ENCODE results near the gene COL25A1.

The COL25A1 gene

GRCh38 chr4:109160494-109160893 is 142.0 kb downstream of the COL25A1 start:
- no peak overlapping the region for H3K9ac ChIP-seq (ENCODE audit: insufficient read length, low read depth)
- no peak for DNase-seq (ENCODE audit: low read depth, low spot score)
- H3K9me3 ChIP-seq (ENCODE audit: insufficient read depth, low read length) = no peaks in the 10 kb centered on the region
- H3K4me3 ChIP-seq (ENCODE audit: insufficient read length, low read depth) = no peak overlapping the region
- H3K4me1 ChIP-seq (ENCODE audit: insufficient read depth, insufficient read length) = no peaks in the 10 kb centered on the region
- no peaks in the 10 kb centered on the region for H3K27me3 ChIP-seq (ENCODE audit: insufficient read depth, insufficient read length)
- no peaks in the 10 kb centered on the region for H3K36me3 ChIP-seq (ENCODE audit: insufficient read depth, insufficient read length, low read length)
- TF ChIP-seq ZNF274 (IDR thresholded peaks at IDR 0.05; ENCODE audit: low read depth, low read length) (no peak), SUZ12 (IDR thresholded peaks at IDR 0.05; ENCODE audit: extremely low read depth, insufficient read depth, insufficient read length) (no peak), YY1 (IDR thresholded peaks at IDR 0.05; ENCODE audit: insufficient read depth, insufficient read length) (no peak)

- Histone ChIP-seq H3K4me3 (ENCODE audit: insufficient read length, low read depth) (no peak overlapping the region), H3K36me3 (ENCODE audit: insufficient read depth, insufficient read length, low read length) (no peaks in the 10 kb centered on the region), H3K4me1 (ENCODE audit: insufficient read depth, insufficient read length) (no peaks in the 10 kb centered on the region), H3K9me3 (ENCODE audit: insufficient read depth, low read length) (no peaks in the 10 kb centered on the region), H3K9ac (ENCODE audit: insufficient read length, low read depth) (no peak overlapping the region), H3K27me3 (ENCODE audit: insufficient read depth, insufficient read length) (no peaks in the 10 kb centered on the region)
- no peak for DNase-seq (ENCODE audit: low read depth, low spot score)
- TF ChIP-seq SUZ12 (IDR thresholded peaks at IDR 0.05; ENCODE audit: extremely low read depth, insufficient read depth, insufficient read length) (no peak), ZNF274 (IDR thresholded peaks at IDR 0.05; ENCODE audit: low read depth, low read length) (no peak), YY1 (IDR thresholded peaks at IDR 0.05; ENCODE audit: insufficient read depth, insufficient read length) (no peak)
These were observed 144.8 kb downstream of the COL25A1 start for GRCh38 chr4:109157696-109158095.

GRCh38 chr4:109157205-109157604 is 145.3 kb downstream of the COL25A1 start:
- Histone ChIP-seq H3K27me3 (ENCODE audit: insufficient read depth, insufficient read length) (no peaks in the 10 kb centered on the region), H3K4me3 (ENCODE audit: insufficient read length, low read depth) (no peak overlapping the region)
- no peak for DNase-seq (ENCODE audit: low read depth, low spot score)

GRCh38 chr4:109156356-109156755 is 146.1 kb downstream of the COL25A1 start:
- DNase-seq (ENCODE audit: low read depth, low spot score) = no peak
- H3K36me3 ChIP-seq (ENCODE audit: insufficient read depth, insufficient read length, low read length) = no peaks in the 10 kb centered on the region
- TF ChIP-seq ZNF274 (IDR thresholded peaks at IDR 0.05; ENCODE audit: low read depth, low read length) (no peak), YY1 (IDR thresholded peaks at IDR 0.05; ENCODE audit: insufficient read depth, insufficient read length) (no peak), SUZ12 (IDR thresholded peaks at IDR 0.05; ENCODE audit: extremely low read depth, insufficient read depth, insufficient read length) (no peak)

More at GRCh38 chr4:109157205-109157604, 145.3 kb downstream of the COL25A1 start:
- Histone ChIP-seq H3K9ac (ENCODE audit: insufficient read length, low read depth) (no peak overlapping the region), H3K36me3 (ENCODE audit: insufficient read depth, insufficient read length, low read length) (no peaks in the 10 kb centered on the region), H3K9me3 (ENCODE audit: insufficient read depth, low read length) (no peaks in the 10 kb centered on the region), H3K4me1 (ENCODE audit: insufficient read depth, insufficient read length) (no peaks in the 10 kb centered on the region)
- TF ChIP-seq ZNF274 (IDR thresholded peaks at IDR 0.05; ENCODE audit: low read depth, low read length) (no peak), SUZ12 (IDR thresholded peaks at IDR 0.05; ENCODE audit: extremely low read depth, insufficient read depth, insufficient read length) (no peak), YY1 (IDR thresholded peaks at IDR 0.05; ENCODE audit: insufficient read depth, insufficient read length) (no peak)

GRCh38 chr4:109155682-109156283 is 146.7 kb downstream of the COL25A1 start:
- TF ChIP-seq ZNF274 (IDR thresholded peaks at IDR 0.05; ENCODE audit: low read depth, low read length) = no peak
- no peak for TF ChIP-seq YY1 (IDR thresholded peaks at IDR 0.05; ENCODE audit: insufficient read depth, insufficient read length)
- no peak for TF ChIP-seq SUZ12 (IDR thresholded peaks at IDR 0.05; ENCODE audit: extremely low read depth, insufficient read depth, insufficient read length)
- H3K27me3 ChIP-seq (ENCODE audit: insufficient read depth, insufficient read length) = no peaks in the 10 kb centered on the region
- no peak overlapping the region for H3K4me3 ChIP-seq (ENCODE audit: insufficient read length, low read depth)
- no peaks in the 10 kb centered on the region for H3K36me3 ChIP-seq (ENCODE audit: insufficient read depth, insufficient read length, low read length)
- H3K4me1 ChIP-seq (ENCODE audit: insufficient read depth, insufficient read length) = no peaks in the 10 kb centered on the region
- no peak overlapping the region for H3K9ac ChIP-seq (ENCODE audit: insufficient read length, low read depth)
- no peak for DNase-seq (ENCODE audit: low read depth, low spot score)
- H3K9me3 ChIP-seq (ENCODE audit: insufficient read depth, low read length) = no peaks in the 10 kb centered on the region

More at GRCh38 chr4:109156356-109156755, 146.1 kb downstream of the COL25A1 start:
- H3K9me3 ChIP-seq (ENCODE audit: insufficient read depth, low read length) = no peaks in the 10 kb centered on the region
- H3K27me3 ChIP-seq (ENCODE audit: insufficient read depth, insufficient read length) = no peaks in the 10 kb centered on the region
- no peak overlapping the region for H3K9ac ChIP-seq (ENCODE audit: insufficient read length, low read depth)
- H3K4me1 ChIP-seq (ENCODE audit: insufficient read depth, insufficient read length) = no peaks in the 10 kb centered on the region
- no peak overlapping the region for H3K4me3 ChIP-seq (ENCODE audit: insufficient read length, low read depth)

- DNase-seq (ENCODE audit: low read depth, low spot score) = no peak
- Histone ChIP-seq H3K9ac (ENCODE audit: insufficient read length, low read depth) (no peak overlapping the region), H3K9me3 (ENCODE audit: insufficient read depth, low read length) (no peaks in the 10 kb centered on the region)
These were observed 147.4 kb downstream of the COL25A1 start for GRCh38 chr4:109155084-109155483.

GRCh38 chr4:109154424-109154823 is 148.0 kb downstream of the COL25A1 start:
- no peaks in the 10 kb centered on the region for H3K4me1 ChIP-seq (ENCODE audit: insufficient read depth, insufficient read length)

More at GRCh38 chr4:109155084-109155483, 147.4 kb downstream of the COL25A1 start:
- Histone ChIP-seq H3K4me1 (ENCODE audit: insufficient read depth, insufficient read length) (no peaks in the 10 kb centered on the region), H3K4me3 (ENCODE audit: insufficient read length, low read depth) (no peak overlapping the region), H3K27me3 (ENCODE audit: insufficient read depth, insufficient read length) (no peaks in the 10 kb centered on the region), H3K36me3 (ENCODE audit: insufficient read depth, insufficient read length, low read length) (no peaks in the 10 kb centered on the region)
- TF ChIP-seq ZNF274 (IDR thresholded peaks at IDR 0.05; ENCODE audit: low read depth, low read length) (no peak), YY1 (IDR thresholded peaks at IDR 0.05; ENCODE audit: insufficient read depth, insufficient read length) (no peak), SUZ12 (IDR thresholded peaks at IDR 0.05; ENCODE audit: extremely low read depth, insufficient read depth, insufficient read length) (no peak)

More at GRCh38 chr4:109154424-109154823, 148.0 kb downstream of the COL25A1 start:
- no peaks in the 10 kb centered on the region for H3K27me3 ChIP-seq (ENCODE audit: insufficient read depth, insufficient read length)
- no peak for DNase-seq (ENCODE audit: low read depth, low spot score)
- H3K9ac ChIP-seq (ENCODE audit: insufficient read length, low read depth) = no peak overlapping the region
- no peaks in the 10 kb centered on the region for H3K9me3 ChIP-seq (ENCODE audit: insufficient read depth, low read length)
- TF ChIP-seq ZNF274 (IDR thresholded peaks at IDR 0.05; ENCODE audit: low read depth, low read length) (no peak), YY1 (IDR thresholded peaks at IDR 0.05; ENCODE audit: insufficient read depth, insufficient read length) (no peak)
- no peak overlapping the region for H3K4me3 ChIP-seq (ENCODE audit: insufficient read length, low read depth)
- no peaks in the 10 kb centered on the region for H3K36me3 ChIP-seq (ENCODE audit: insufficient read depth, insufficient read length, low read length)

All from NT2/D1 (cell line).